ENCODE results near the gene PP2D1. TPM values are rescaled to one million over a fixed set of nuclear protein-coding genes. Genes with fewer than 3 reads are reported as not detected.

Gene PP2D1
- total and polyA plus RNA-seq, 2 of the 8 experiments (the other 6 are each of a cell fraction or from before 2014, with no cell fraction given), result not detected

DNA sequence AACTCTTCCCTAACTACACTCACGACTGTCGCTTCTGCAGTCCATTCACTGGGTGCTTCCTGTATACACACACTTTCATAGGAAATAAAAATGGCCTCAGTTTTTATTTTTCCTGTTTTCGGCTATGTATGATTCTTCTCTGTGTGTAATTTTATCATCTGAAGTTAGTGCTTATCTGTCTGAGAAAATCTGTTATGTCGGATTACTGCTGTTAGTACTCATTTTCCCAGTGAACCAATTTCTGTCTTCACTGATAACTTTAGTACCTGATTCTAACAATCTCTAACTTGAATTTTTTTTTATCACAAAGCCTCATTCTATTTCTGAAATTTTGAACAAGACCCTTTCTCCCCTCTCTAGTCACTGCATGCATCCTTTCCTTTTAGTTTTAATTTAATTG lies 44.3 kb downstream of the PP2D1 start:
- Histone ChIP-seq H3K23ac (ENCODE audit: insufficient read length) (no peak overlapping the region), H3K4me3 (ENCODE audit: extremely low read depth in 1 of 4, insufficient read depth in 2 of 4, low read depth in 3 of 4, low read length in 4 of 4) (no peak overlapping the region), H3K18ac (ENCODE audit: extremely low read depth, low read length) (no peak overlapping the region), H2BK5ac (ENCODE audit: low read depth, low read length) (no peak overlapping the region), H3K36me3 (ENCODE audit: control insufficient read depth in 2 of 4, insufficient read depth in 4 of 4, low read length in 3 of 4) (peaks cover 0 to 14% (median 0%) of the 10 kb centered on the region in 4 experiments; a peak in 1 of 8 replicates), H3K14ac (ENCODE audit: insufficient read length) (no peak overlapping the region), H3K4me1 (replicated peaks in 1 of 4; ENCODE audit: control insufficient read depth in 3 of 4, insufficient read depth in 4 of 4, low read length in 3 of 4) (no peaks in the 10 kb centered on the region), H2BK15ac (ENCODE audit: low read length) (no peak overlapping the region), H2BK12ac (ENCODE audit: low read depth, low read length) (no peak overlapping the region), H4K8ac (ENCODE audit: extremely low read depth, insufficient read depth, low read length) (no peak overlapping the region), H3K27ac (ENCODE audit: low read depth, low read length) (no peak overlapping the region), H3K23me2 (ENCODE audit: low read depth, low read length) (no peaks in the 10 kb centered on the region), H2BK20ac (ENCODE audit: low read length) (no peak overlapping the region), H3K56ac (replicated peaks; ENCODE audit: insufficient read length, low read depth, low read length) (no peak overlapping the region), H4K5ac (ENCODE audit: insufficient read length, low read depth, low read length) (no peak overlapping the region), H3K9me3 (ENCODE audit: insufficient read depth in 2 of 2, low read depth in 1 of 2, low read length in 1 of 2) (no peaks in the 10 kb centered on the region), H3K27me3 (replicated peaks in 1 of 4; ENCODE audit: control insufficient read depth in 3 of 4, extremely low read depth in 1 of 4, insufficient read depth in 3 of 4, low read length in 3 of 4) (no peaks in the 10 kb centered on the region), H2AFZ (ENCODE audit: low read length) (no peak overlapping the region), H4K20me1 (replicated peaks in 1 of 2; ENCODE audit: control insufficient read depth in 1 of 2, insufficient read depth in 2 of 2, low read length in 2 of 2) (peaks cover 7 to 9% of the 10 kb centered on the region in 2 experiments), H3K79me1 (ENCODE audit: low read depth, low read length) (no peaks in the 10 kb centered on the region; the same call in 1 of the 2 replicates), H4K91ac (replicated peaks; ENCODE audit: insufficient read length, low read length) (no peak overlapping the region), H3K4ac (replicated peaks; ENCODE audit: insufficient read length, low read depth, low read length) (no peak overlapping the region), H3K79me2 (ENCODE audit: control insufficient read depth in 1 of 2, insufficient read depth in 2 of 2, low read length in 2 of 2) (peaks cover 2 to 91% of the 10 kb centered on the region in 2 experiments; a peak in 3 of 4 replicates), H3K4me2 (ENCODE audit: insufficient read depth in 1 of 2, low read depth in 2 of 2, low read length in 2 of 2) (no peak overlapping the region), H2AK5ac (ENCODE audit: low read depth, low read length) (no peak overlapping the region), H3K9ac (replicated peaks in 1 of 4; ENCODE audit: extremely low read depth in 1 of 4, low read depth in 3 of 4, low read length in 3 of 4) (no peak overlapping the region), H2BK120ac (replicated peaks; ENCODE audit: low read depth, low read length) (no peak overlapping the region)
- FAIRE-seq (no peak), DNase-seq (ENCODE audit: low read depth in 1 of 2, low spot score in 2 of 2) (no peak)
- CTCF ChIA-PET (ENCODE audit: partially characterized antibody), result no interaction called here
- POLR2A ChIA-PET (ENCODE audit: partially characterized antibody), result no interaction called here
- WGBS, 2 experiments (ENCODE audit: extremely low coverage in 1 of 2, insufficient coverage in 1 of 2, insufficient read length in 1 of 2, insufficient replicate concordance in 2 of 2, low coverage in 1 of 2, low lambda C conversion rate in 2 of 2, missing lambda C conversion rate in 1 of 2), result 92% methylated on average over 4 of the region's 4 CpGs; no CpG with 5 or more reads in 1 of the 2 experiments
- TF ChIP-seq TAF7 (optimal IDR thresholded peaks at IDR 0.05; ENCODE audit: borderline replicate concordance, low read depth, low read length), result no peak
- no peak for TF ChIP-seq RXRA (IDR thresholded peaks at IDR 0.05; ENCODE audit: insufficient read depth, low read depth, low read length)
- no peak for TF ChIP-seq CREB1 (IDR thresholded peaks at IDR 0.05)
- no peak for TF ChIP-seq HDAC2 (IDR thresholded peaks at IDR 0.05; ENCODE audit: borderline replicate concordance in 1 of 2, low read depth in 2 of 2, low read length in 2 of 2)
- no peak for TF ChIP-seq CBX8 (IDR thresholded peaks at IDR 0.05; ENCODE audit: borderline replicate concordance, low read depth, low read length)

All from H1 (cell line).